Vein endothelial cell (primary cell): Measurements from ENCODE around the gene BHLHE40. TPM values are rescaled to one million over a fixed set of nuclear protein-coding genes. Genes with fewer than 3 reads are reported as not detected.

ENCODE experiments used
- total RNA-seq: library from RNA; depleted of rRNA; stranded (reverse); fragments of >200 nt; gene quantifications from 2 replicates; pipeline ENCODE4 v1.2.3, GENCODE V29; 2012

Gene BHLHE40
- total RNA-seq: 11.9 and 24.8 TPM in 2 replicates

DNA sequence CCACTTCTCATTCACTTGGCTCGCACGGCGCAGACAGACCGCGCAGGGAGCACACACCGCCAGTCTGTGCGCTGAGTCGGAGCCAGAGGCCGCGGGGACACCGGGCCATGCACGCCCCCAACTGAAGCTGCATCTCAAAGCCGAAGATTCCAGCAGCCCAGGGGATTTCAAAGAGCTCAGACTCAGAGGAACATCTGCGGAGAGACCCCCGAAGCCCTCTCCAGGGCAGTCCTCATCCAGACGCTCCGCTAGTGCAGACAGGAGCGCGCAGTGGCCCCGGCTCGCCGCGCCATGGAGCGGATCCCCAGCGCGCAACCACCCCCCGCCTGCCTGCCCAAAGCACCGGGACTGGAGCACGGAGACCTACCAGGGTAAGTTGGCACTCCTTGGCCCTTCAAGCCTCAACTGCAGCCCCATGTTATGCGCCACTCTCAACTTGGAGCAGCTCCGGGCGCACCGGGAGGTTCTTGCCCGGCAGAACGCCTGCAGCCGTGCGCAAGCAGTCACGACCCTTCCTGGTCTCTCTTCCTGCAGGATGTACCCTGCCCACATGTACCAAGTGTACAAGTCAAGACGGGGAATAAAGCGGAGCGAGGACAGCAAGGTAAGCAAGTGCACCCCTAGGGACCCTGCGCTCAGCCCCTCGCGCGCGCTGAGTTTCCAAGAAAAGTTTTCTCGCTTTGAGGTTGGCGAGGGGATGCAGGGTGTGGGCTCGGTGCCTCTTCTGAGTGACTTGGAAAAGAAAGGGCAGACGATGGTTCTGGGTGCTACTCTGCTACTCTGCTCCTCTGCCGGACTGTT lies at the start of gene BHLHE40:
TSS of gene BHLHE40 (plus strand) at position 10 of the 801 bp plus-strand sequence. CDS start at position 292, 282 bp downstream.

Other genes with a start within 250 kb of the BHLHE40 start
- 58.1 and 76.3 TPM in 2 replicates for gene ARL8B, start 142.9 kb downstream of the BHLHE40 start, total RNA-seq
- gene EDEM1, start 208.3 kb downstream of the BHLHE40 start, total RNA-seq: 37.9 and 42.8 TPM in 2 replicates